Right lobe of liver (tissue), 4 donors: Measurements from ENCODE around the gene PIK3R5.

Experiments used
- POLR2A ChIP-seq: fragments of 450-650 bp; IDR thresholded peaks from one replicate; pipeline ENCODE4 v1.6.1; 2017; ENCODE audit warnings: antibody characterized with exemption, mild to moderate bottlenecking
- TF ChIP-seq, protein P1 (sequence below), 4 donors: fragments of 200-600 bp in 3 of 4; fragments of 450-650 bp in 1 of 4; IDR thresholded peaks; one replicate each; pipeline versions ENCODE4 v1.5.1 to v1.8.0; 2016 to 2022; ENCODE audit warnings: antibody characterized with exemption in 4 of 4, mild to moderate bottlenecking in 2 of 4
- donor health status: DM: no; HTN: no; CAD: no.
- donor health status: DM: no; HTN: no; CAD: no.
- donor health status: DM: no; HTN: yes; CAD: no.

DNA sequence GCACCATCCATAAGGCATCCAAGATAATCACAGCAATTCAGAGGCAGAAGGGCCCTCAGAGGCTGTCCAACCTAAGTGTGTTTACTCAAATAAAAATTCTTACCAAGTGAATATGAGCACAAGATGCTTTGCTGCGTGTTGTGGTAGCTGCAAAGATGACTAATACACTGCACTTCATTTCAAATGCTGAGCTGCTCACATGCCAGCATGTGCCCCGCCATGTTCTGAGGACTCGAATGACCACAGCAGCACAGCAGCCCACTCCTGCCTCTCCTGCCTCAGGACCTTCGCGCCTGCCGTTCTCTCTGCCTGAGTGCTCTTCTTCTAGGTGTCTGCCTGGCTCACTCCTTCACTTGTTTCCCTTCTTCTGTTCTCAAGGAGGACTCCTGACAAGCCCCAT lies 19.0 kb downstream of the PIK3R5 start:
- no peak for TF ChIP-seq POLR2A
- TF ChIP-seq, protein P1, sequence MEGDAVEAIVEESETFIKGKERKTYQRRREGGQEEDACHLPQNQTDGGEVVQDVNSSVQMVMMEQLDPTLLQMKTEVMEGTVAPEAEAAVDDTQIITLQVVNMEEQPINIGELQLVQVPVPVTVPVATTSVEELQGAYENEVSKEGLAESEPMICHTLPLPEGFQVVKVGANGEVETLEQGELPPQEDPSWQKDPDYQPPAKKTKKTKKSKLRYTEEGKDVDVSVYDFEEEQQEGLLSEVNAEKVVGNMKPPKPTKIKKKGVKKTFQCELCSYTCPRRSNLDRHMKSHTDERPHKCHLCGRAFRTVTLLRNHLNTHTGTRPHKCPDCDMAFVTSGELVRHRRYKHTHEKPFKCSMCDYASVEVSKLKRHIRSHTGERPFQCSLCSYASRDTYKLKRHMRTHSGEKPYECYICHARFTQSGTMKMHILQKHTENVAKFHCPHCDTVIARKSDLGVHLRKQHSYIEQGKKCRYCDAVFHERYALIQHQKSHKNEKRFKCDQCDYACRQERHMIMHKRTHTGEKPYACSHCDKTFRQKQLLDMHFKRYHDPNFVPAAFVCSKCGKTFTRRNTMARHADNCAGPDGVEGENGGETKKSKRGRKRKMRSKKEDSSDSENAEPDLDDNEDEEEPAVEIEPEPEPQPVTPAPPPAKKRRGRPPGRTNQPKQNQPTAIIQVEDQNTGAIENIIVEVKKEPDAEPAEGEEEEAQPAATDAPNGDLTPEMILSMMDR (IDR thresholded peaks at IDR 0.05), result no peak
